GM12801 (cell line): ENCODE data around the gene MCRIP1.

ENCODE experiments used
- CTCF ChIP-seq: IDR thresholded peaks from one replicate; pipeline ENCODE4 v1.5.1; 2011; ENCODE audit warnings: control low read depth; ENCODE audit not compliant: insufficient read length; ENCODE audit errors: extremely low read depth

The MCRIP1 gene

GRCh38 chr17:81841866-81842265 lies 8.8 kb upstream of the MCRIP1 start:
- no peak for TF ChIP-seq CTCF

GRCh38 chr17:81840826-81841778 lies 8.0 kb upstream of the MCRIP1 start:
- no peak for TF ChIP-seq CTCF

- TF ChIP-seq CTCF = no peak
Measured at GRCh38 chr17:81839301-81839700, 6.2 kb upstream of the MCRIP1 start.

DNA sequence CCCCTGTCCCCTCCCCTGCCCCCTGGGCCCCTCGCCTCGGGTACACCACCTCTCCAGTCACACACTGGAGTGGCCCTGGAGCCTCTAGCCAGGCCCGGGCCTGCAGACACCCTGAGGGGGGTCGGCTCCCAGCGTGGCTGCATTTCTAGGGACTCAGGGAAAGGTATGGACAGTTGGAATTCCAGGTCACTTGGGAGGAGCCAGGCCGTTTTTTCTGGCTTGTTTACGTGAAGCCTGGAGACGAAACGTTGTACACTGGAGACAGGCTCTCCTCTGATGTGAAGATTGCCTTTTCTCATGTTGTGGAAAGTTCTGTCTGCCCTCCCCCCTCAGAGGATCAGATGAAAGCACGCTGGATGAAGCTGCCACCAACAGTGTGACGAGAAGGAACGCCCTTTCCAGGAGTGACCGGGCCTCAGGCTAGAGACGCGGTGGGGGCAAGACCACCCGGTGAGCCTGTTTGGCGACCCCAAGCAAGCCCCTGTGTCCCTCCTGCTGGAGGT lies 5.7 kb upstream of the MCRIP1 start:
- no peak for TF ChIP-seq CTCF

GRCh38 chr17:81837641-81838040 lies 4.5 kb upstream of the MCRIP1 start:
- TF ChIP-seq CTCF = no peak

- no peak for TF ChIP-seq CTCF
Measured at GRCh38 chr17:81834831-81835267, 1.8 kb upstream of the MCRIP1 start, which contains the start of gene PPP1R27. PPP1R27 (minus strand) TSS chr17:81835050; CDS start chr17:81834953, 97 bp downstream.

GRCh38 chr17:81833921-81834830 lies 1.1 kb upstream of the MCRIP1 start:
- no peak for TF ChIP-seq CTCF
